GM06990 (cell line): Measurements from ENCODE around the gene TBX19.
"Not testable (repeated sequence)": the region's sequence is repeated elsewhere in the genome, so short reads cannot be mapped to it uniquely, and the experiment has no call there.

Experiments used
- DNase-seq: peaks from one replicate; pipeline ENCODE4 v3.0.0-alpha.2; 2011; ENCODE audit not compliant: insufficient read length; ENCODE audit errors: extremely low read depth
- H3K27me3 ChIP-seq: replicated peaks from 2 replicates; pipeline ENCODE4 v1.6.0; 2011; ENCODE audit warnings: low read length; ENCODE audit not compliant: control insufficient read depth, insufficient read depth
- H3K36me3 ChIP-seq: 2 replicates; pipeline ENCODE4 v1.5.1; 2011; ENCODE audit warnings: low read length; ENCODE audit not compliant: control insufficient read depth, insufficient read depth
- H3K4me3 ChIP-seq: replicated peaks from 2 replicates; pipeline ENCODE4 v1.5.1; 2011; ENCODE audit warnings: low read depth, mild to moderate bottlenecking, control low read depth, low read length
- CTCF ChIP-seq: IDR thresholded peaks from 2 replicates; pipeline ENCODE4 v1.5.1; 2011; ENCODE audit warnings: low read length, control low read depth, mild to moderate bottlenecking, inconsistent platforms; ENCODE audit not compliant: insufficient read depth, poor library complexity, severe bottlenecking

Gene TBX19

GRCh38 chr1:168343566-168343965 is 62.9 kb downstream of the TBX19 start:
- Histone ChIP-seq H3K36me3 (no peaks in the 10 kb centered on the region), H3K4me3 (no peak overlapping the region), H3K27me3 (no peaks in the 10 kb centered on the region)
- TF ChIP-seq CTCF, result peak; percentile 24
- DNase-seq, result no peak

GRCh38 chr1:168344517-168344916 is 63.8 kb downstream of the TBX19 start:
- no peak for DNase-seq
- H3K4me3 ChIP-seq, result no peak overlapping the region
- no peak for TF ChIP-seq CTCF
- H3K27me3 ChIP-seq, result no peaks in the 10 kb centered on the region
- no peaks in the 10 kb centered on the region for H3K36me3 ChIP-seq

- TF ChIP-seq CTCF, result no peak
- Histone ChIP-seq H3K36me3 (no peaks in the 10 kb centered on the region), H3K27me3 (no peaks in the 10 kb centered on the region), H3K4me3 (no peak overlapping the region)
- DNase-seq, result no peak
Observed at GRCh38 chr1:168345939-168346338, 65.3 kb downstream of the TBX19 start.

GRCh38 chr1:168347630-168348029 is 67.0 kb downstream of the TBX19 start:
- Histone ChIP-seq H3K4me3 (no peak overlapping the region), H3K36me3 (no peaks in the 10 kb centered on the region), H3K27me3 (no peaks in the 10 kb centered on the region)
- no peak for DNase-seq
- TF ChIP-seq CTCF, result no peak

GRCh38 chr1:168348146-168348709 is 67.6 kb downstream of the TBX19 start:
- H3K27me3 ChIP-seq, result no peaks in the 10 kb centered on the region
- DNase-seq, result peak; percentile 8
- TF ChIP-seq CTCF, result no peak
- H3K4me3 ChIP-seq, result peak overlapping the region; percentile 31
- H3K36me3 ChIP-seq, result no peaks in the 10 kb centered on the region

- not testable (repeated sequence) for DNase-seq, H3K4me3 ChIP-seq, H3K36me3 ChIP-seq, H3K27me3 ChIP-seq
Observed at GRCh38 chr1:168354335-168355269, 73.9 kb downstream of the TBX19 start.
